HEK293 (cell line): ENCODE data around the gene SESN1.

Experiments
- CTCF ChIA-PET: fragments of 350-600 bp; formaldehyde crosslinking; extraction: SDS; loops from one replicate; lab custom pipeline; 2021; ENCODE audit warnings: antibody characterized with exemption; lab: Yijun Ruan, JAX
- POLR2A ChIA-PET: fragments of 300-600 bp; formaldehyde crosslinking; extraction: SDS; loops from one replicate; lab custom pipeline; 2020; ENCODE audit warnings: antibody characterized with exemption, inconsistent platforms; lab: Yijun Ruan, JAX
- H3K27ac ChIP-seq: fragments of 200-500 bp; sonication (Bioruptor generic); 2 replicates; pipeline ENCODE4 v1.5.1; 2014; ENCODE audit warnings: low read depth, low read length, control low read depth, inconsistent platforms; ENCODE audit errors: extremely low read depth
- H3K36me3 ChIP-seq, 2 experiments: fragments of 200-500 bp in 1 of 2; sonication (Bioruptor generic) in 1 of 2; 1 replicate in 1 of 2; 2 replicates in 1 of 2; pipeline ENCODE4 v1.5.1; 2014 to 2017; ENCODE audit warnings: inconsistent platforms in 2 of 2, low read length in 2 of 2; ENCODE audit not compliant: control insufficient read depth in 2 of 2, insufficient read depth in 1 of 2
- H3K4me1 ChIP-seq: fragments of 200-500 bp; sonication (Bioruptor generic); 2 replicates; pipeline ENCODE4 v1.5.1; 2014; ENCODE audit warnings: mild to moderate bottlenecking, low read length, inconsistent platforms; ENCODE audit not compliant: control insufficient read depth, insufficient read depth
- H3K4me3 ChIP-seq: 2 replicates; pipeline ENCODE4 v1.5.1; 2011; ENCODE audit warnings: low read depth, mild to moderate bottlenecking, control low read depth, low read length, moderate library complexity
- H3K9me3 ChIP-seq: fragments of 200-500 bp; sonication (Bioruptor generic); 2 replicates; pipeline ENCODE4 v1.5.1; 2014; ENCODE audit warnings: low read depth, low read length, inconsistent platforms; ENCODE audit not compliant: control insufficient read depth, insufficient read depth
- BCL11A ChIP-seq: fragments of 450-650 bp; formaldehyde crosslinking; IDR thresholded peaks from 2 replicates; pipeline ENCODE4 v1.5.1; 2016; ENCODE audit warnings: low read depth, missing biosample characterization, missing genetic modification characterization
- BCL11B ChIP-seq: fragments of 450-650 bp; formaldehyde crosslinking; IDR thresholded peaks from 2 replicates; pipeline ENCODE4 v1.5.1; 2016; ENCODE audit warnings: low read depth, missing biosample characterization, missing genetic modification characterization
- FEZF1 ChIP-seq: fragments of 450-650 bp; formaldehyde crosslinking; IDR thresholded peaks from 2 replicates; pipeline ENCODE4 v1.5.1; 2016; ENCODE audit warnings: missing biosample characterization, missing genetic modification characterization
- OSR2 ChIP-seq: fragments of 450-650 bp; formaldehyde crosslinking; IDR thresholded peaks from 2 replicates; pipeline ENCODE4 v1.5.1; 2016; ENCODE audit warnings: missing biosample characterization, missing genetic modification characterization
- SCRT2 ChIP-seq: fragments of 450-650 bp; formaldehyde crosslinking; IDR thresholded peaks from 2 replicates; pipeline ENCODE4 v1.5.1; 2016; ENCODE audit warnings: missing biosample characterization, missing genetic modification characterization
- ZBTB7A ChIP-seq: fragments of 450-650 bp; formaldehyde crosslinking; IDR thresholded peaks from 2 replicates; pipeline ENCODE4 v1.5.1; 2016; ENCODE audit warnings: low read depth, missing biosample characterization, missing genetic modification characterization
- ZBTB8A ChIP-seq: fragments of 450-650 bp; formaldehyde crosslinking; IDR thresholded peaks from 2 replicates; pipeline ENCODE4 v1.5.1; 2016; ENCODE audit warnings: missing biosample characterization, missing genetic modification characterization
- ZFHX2 ChIP-seq: fragments of 450-650 bp; formaldehyde crosslinking; conservative IDR thresholded peaks from 2 replicates; pipeline ENCODE4 v1.5.1; 2016; ENCODE audit warnings: missing biosample characterization, missing genetic modification characterization
- ZNF121 ChIP-seq: fragments of 450-650 bp; formaldehyde crosslinking; IDR thresholded peaks from 2 replicates; pipeline ENCODE4 v1.5.1; 2016; ENCODE audit warnings: missing biosample characterization, missing genetic modification characterization
- ZNF311 ChIP-seq: fragments of 450-650 bp; formaldehyde crosslinking; IDR thresholded peaks from 2 replicates; pipeline ENCODE4 v1.5.1; 2017; ENCODE audit warnings: missing biosample characterization, missing genetic modification characterization, borderline replicate concordance
- ZNF549 ChIP-seq: fragments of 450-650 bp; IDR thresholded peaks from 2 replicates; pipeline ENCODE4 v1.5.1; 2018; ENCODE audit warnings: missing biosample characterization, missing genetic modification characterization, mild to moderate bottlenecking, inconsistent platforms, moderate library complexity
- ZNF596 ChIP-seq: fragments of 450-650 bp; IDR thresholded peaks from 2 replicates; pipeline ENCODE4 v1.5.0; 2018; ENCODE audit warnings: missing biosample characterization, mild to moderate bottlenecking, missing genetic modification characterization, moderate library complexity
- ZNF654 ChIP-seq: fragments of 450-650 bp; formaldehyde crosslinking; IDR thresholded peaks from 2 replicates; pipeline ENCODE4 v1.5.1; 2016; ENCODE audit warnings: low read depth, missing biosample characterization, missing genetic modification characterization
- ZNF830 ChIP-seq: fragments of 450-650 bp; IDR thresholded peaks from 2 replicates; pipeline ENCODE4 v1.5.0; 2018; ENCODE audit warnings: missing biosample characterization, missing genetic modification characterization, low read depth, mild to moderate bottlenecking, moderate library complexity
- ZNF837 ChIP-seq: fragments of 450-650 bp; formaldehyde crosslinking; IDR thresholded peaks from 2 replicates; pipeline ENCODE4 v1.5.1; 2016; ENCODE audit warnings: missing biosample characterization, missing genetic modification characterization
- TF ChIP-seq, protein P1 (sequence below): fragments of 450-650 bp; formaldehyde crosslinking; IDR thresholded peaks from 2 replicates; pipeline ENCODE4 v1.5.1; 2016; ENCODE audit warnings: missing biosample characterization, missing genetic modification characterization
- TF ChIP-seq, protein P2 (sequence below): fragments of 450-650 bp; formaldehyde crosslinking; IDR thresholded peaks from 2 replicates; pipeline ENCODE4 v1.5.1; 2016; ENCODE audit warnings: missing biosample characterization, missing genetic modification characterization
- TF ChIP-seq, protein P3 (sequence below): fragments of 450-650 bp; formaldehyde crosslinking; conservative IDR thresholded peaks from 2 replicates; pipeline ENCODE4 v1.5.1; 2016; ENCODE audit warnings: low read depth, missing biosample characterization, missing genetic modification characterization
- TF ChIP-seq, protein P4 (sequence below): fragments of 450-650 bp; formaldehyde crosslinking; IDR thresholded peaks from 2 replicates; pipeline ENCODE4 v1.5.1; 2016; ENCODE audit warnings: missing biosample characterization, missing genetic modification characterization
- TF ChIP-seq, protein P5 (sequence below): fragments of 450-650 bp; formaldehyde crosslinking; IDR thresholded peaks from 2 replicates; pipeline ENCODE4 v1.5.1; 2017; ENCODE audit warnings: missing biosample characterization, missing genetic modification characterization
- TF ChIP-seq, protein P6 (sequence below): fragments of 450-650 bp; formaldehyde crosslinking; IDR thresholded peaks from 2 replicates; pipeline ENCODE4 v1.5.1; 2016; ENCODE audit warnings: missing biosample characterization, missing genetic modification characterization

SESN1 gene

DNA sequence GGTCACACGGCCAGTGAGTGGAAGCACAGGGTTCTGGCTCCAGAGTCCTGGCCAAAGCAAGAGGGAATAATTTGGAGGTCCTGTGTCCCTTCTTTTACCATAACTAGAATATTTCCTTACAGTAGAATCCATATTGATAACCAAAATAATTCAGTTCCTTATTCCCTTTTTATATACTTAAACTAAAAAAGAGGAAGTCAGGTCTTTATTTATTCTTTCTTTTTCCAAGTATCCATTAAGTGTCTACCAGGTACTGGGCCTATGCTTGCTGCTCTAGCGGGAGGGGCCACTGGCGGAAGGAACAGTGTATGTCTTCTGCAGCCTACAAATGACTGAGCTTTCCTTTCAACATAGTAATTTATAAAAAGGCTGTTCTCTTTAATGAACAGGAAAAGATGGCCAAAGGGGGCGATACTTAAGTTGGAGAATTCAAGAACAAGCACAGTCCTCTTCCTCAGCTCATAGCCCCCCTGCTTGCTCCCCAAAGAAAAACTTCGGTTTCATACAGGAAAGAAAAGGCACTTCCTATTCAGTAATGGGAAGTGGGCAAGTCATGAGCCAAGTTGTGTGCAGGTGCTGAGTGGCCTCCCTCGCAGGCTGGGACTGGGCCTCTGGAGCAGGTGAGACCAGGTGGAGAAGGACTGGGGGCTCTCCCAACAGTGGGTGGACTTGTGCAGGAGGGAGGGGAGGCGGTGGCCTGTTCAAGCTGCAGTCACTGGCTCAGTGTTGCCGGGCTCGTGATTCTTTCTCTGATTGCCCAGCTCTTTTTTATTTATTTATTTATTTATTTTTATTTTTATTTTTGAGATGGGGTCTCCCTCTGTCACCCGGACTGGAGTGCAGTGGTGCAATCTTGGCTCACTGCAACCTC is 135.5 kb downstream of the SESN1 start:
- H3K36me3 ChIP-seq = no peaks in the 10 kb centered on the region
- POLR2A ChIA-PET = no interaction called here
- H3K4me3 ChIP-seq = no peak overlapping the region
- H3K27ac ChIP-seq = no peak overlapping the region
- TF ChIP-seq, protein P1, sequence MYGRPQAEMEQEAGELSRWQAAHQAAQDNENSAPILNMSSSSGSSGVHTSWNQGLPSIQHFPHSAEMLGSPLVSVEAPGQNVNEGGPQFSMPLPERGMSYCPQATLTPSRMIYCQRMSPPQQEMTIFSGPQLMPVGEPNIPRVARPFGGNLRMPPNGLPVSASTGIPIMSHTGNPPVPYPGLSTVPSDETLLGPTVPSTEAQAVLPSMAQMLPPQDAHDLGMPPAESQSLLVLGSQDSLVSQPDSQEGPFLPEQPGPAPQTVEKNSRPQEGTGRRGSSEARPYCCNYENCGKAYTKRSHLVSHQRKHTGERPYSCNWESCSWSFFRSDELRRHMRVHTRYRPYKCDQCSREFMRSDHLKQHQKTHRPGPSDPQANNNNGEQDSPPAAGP = no peak
- TF ChIP-seq FEZF1 (tag by site-specific recombination) (no peak), ZNF654 (tag by site-specific recombination) (no peak), BCL11A (tag by site-specific recombination) (no peak), SCRT2 (tag by site-specific recombination) (no peak), ZFHX2 (tag by site-specific recombination) (no peak), ZNF830 (no peak), ZNF311 (no peak), OSR2 (tag by site-specific recombination) (no peak), ZBTB7A (tag by site-specific recombination) (no peak)
- TF ChIP-seq, protein P2, sequence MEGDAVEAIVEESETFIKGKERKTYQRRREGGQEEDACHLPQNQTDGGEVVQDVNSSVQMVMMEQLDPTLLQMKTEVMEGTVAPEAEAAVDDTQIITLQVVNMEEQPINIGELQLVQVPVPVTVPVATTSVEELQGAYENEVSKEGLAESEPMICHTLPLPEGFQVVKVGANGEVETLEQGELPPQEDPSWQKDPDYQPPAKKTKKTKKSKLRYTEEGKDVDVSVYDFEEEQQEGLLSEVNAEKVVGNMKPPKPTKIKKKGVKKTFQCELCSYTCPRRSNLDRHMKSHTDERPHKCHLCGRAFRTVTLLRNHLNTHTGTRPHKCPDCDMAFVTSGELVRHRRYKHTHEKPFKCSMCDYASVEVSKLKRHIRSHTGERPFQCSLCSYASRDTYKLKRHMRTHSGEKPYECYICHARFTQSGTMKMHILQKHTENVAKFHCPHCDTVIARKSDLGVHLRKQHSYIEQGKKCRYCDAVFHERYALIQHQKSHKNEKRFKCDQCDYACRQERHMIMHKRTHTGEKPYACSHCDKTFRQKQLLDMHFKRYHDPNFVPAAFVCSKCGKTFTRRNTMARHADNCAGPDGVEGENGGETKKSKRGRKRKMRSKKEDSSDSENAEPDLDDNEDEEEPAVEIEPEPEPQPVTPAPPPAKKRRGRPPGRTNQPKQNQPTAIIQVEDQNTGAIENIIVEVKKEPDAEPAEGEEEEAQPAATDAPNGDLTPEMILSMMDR (tag by site-specific recombination) = no peak
- TF ChIP-seq, protein P3, sequence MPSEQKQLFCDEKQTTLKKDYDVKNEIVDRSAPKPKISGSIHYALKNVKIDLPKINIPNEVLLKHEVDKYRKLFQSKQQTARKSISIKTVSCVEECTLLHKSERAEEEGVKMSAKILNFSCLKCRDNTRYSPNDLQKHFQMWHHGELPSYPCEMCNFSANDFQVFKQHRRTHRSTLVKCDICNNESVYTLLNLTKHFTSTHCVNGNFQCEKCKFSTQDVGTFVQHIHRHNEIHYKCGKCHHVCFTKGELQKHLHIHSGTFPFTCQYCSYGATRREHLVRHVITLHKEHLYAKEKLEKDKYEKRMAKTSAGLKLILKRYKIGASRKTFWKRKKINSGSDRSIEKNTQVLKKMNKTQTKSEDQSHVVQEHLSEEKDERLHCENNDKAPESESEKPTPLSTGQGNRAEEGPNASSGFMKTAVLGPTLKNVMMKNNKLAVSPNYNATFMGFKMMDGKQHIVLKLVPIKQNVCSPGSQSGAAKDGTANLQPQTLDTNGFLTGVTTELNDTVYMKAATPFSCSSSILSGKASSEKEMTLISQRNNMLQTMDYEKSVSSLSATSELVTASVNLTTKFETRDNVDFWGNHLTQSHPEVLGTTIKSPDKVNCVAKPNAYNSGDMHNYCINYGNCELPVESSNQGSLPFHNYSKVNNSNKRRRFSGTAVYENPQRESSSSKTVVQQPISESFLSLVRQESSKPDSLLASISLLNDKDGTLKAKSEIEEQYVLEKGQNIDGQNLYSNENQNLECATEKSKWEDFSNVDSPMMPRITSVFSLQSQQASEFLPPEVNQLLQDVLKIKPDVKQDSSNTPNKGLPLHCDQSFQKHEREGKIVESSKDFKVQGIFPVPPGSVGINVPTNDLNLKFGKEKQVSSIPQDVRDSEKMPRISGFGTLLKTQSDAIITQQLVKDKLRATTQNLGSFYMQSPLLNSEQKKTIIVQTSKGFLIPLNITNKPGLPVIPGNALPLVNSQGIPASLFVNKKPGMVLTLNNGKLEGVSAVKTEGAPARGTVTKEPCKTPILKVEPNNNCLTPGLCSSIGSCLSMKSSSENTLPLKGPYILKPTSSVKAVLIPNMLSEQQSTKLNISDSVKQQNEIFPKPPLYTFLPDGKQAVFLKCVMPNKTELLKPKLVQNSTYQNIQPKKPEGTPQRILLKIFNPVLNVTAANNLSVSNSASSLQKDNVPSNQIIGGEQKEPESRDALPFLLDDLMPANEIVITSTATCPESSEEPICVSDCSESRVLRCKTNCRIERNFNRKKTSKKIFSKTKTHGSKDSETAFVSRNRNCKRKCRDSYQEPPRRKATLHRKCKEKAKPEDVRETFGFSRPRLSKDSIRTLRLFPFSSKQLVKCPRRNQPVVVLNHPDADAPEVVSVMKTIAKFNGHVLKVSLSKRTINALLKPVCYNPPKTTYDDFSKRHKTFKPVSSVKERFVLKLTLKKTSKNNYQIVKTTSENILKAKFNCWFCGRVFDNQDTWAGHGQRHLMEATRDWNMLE (tag by site-specific recombination) = no peak
- TF ChIP-seq, protein P4, sequence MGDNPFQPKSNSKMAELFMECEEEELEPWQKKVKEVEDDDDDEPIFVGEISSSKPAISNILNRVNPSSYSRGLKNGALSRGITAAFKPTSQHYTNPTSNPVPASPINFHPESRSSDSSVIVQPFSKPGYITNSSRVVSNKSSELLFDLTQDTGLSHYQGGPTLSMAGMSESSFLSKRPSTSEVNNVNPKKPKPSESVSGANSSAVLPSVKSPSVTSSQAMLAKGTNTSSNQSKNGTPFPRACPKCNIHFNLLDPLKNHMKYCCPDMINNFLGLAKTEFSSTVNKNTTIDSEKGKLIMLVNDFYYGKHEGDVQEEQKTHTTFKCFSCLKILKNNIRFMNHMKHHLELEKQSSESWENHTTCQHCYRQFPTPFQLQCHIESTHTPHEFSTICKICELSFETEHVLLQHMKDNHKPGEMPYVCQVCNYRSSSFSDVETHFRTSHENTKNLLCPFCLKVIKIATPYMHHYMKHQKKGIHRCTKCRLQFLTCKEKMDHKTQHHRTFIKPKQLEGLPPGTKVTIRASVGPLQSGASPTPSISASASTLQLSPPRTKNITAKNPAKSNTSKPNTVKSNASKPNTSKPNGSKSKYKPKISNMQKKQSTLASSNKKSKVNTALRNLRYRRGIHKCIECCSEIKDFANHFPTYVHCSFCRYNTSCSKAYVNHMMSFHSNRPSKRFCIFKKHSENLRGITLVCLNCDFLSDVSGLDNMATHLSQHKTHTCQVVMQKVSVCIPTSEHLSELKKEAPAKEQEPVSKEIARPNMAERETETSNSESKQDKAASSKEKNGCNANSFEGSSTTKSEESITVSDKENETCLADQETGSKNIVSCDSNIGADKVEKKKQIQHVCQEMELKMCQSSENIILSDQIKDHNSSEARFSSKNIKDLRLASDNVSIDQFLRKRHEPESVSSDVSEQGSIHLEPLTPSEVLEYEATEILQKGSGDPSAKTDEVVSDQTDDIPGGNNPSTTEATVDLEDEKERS (tag by site-specific recombination) = no peak
- TF ChIP-seq, all 188 proteins: peak for 0
- CTCF ChIA-PET = no interaction called here
- Histone ChIP-seq H3K4me1 (no peaks in the 10 kb centered on the region), H3K9me3 (no peaks in the 10 kb centered on the region)

DNA sequence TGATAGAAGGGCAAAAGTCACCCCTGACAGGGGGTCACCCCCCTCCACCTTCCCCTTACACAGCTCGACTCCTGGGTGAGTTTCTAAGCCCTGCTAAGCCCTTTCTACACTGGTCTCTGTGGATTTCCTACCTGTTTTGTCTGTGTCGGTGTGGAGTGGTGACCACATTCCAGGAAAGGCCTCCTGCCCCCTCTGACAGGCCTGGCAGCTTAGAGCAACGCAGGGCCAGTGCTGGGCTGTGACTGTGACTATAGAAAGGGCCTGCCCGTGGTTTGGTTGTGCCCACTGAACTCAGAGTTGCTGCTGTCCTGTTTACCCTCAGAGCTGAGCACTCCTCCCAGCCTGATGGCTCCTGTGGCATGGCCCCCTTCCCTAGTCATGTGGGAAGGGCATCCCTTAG is 137.4 kb downstream of the SESN1 start:
- H3K4me3 ChIP-seq = no peak overlapping the region
- no peaks in the 10 kb centered on the region for H3K4me1 ChIP-seq
- H3K36me3 ChIP-seq = no peaks in the 10 kb centered on the region
- POLR2A ChIA-PET = no interaction called here
- H3K27ac ChIP-seq = no peak overlapping the region
- CTCF ChIA-PET = no interaction called here
- H3K9me3 ChIP-seq = no peaks in the 10 kb centered on the region
- TF ChIP-seq, protein P5, sequence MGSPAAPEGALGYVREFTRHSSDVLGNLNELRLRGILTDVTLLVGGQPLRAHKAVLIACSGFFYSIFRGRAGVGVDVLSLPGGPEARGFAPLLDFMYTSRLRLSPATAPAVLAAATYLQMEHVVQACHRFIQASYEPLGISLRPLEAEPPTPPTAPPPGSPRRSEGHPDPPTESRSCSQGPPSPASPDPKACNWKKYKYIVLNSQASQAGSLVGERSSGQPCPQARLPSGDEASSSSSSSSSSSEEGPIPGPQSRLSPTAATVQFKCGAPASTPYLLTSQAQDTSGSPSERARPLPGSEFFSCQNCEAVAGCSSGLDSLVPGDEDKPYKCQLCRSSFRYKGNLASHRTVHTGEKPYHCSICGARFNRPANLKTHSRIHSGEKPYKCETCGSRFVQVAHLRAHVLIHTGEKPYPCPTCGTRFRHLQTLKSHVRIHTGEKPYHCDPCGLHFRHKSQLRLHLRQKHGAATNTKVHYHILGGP = no peak
- TF ChIP-seq ZNF837 = no peak
- TF ChIP-seq BCL11B (tag by site-specific recombination) = no peak
- TF ChIP-seq ZNF549 (tag by site-specific recombination) = no peak
- no peak for TF ChIP-seq ZBTB8A (tag by site-specific recombination)
- TF ChIP-seq, protein P6, sequence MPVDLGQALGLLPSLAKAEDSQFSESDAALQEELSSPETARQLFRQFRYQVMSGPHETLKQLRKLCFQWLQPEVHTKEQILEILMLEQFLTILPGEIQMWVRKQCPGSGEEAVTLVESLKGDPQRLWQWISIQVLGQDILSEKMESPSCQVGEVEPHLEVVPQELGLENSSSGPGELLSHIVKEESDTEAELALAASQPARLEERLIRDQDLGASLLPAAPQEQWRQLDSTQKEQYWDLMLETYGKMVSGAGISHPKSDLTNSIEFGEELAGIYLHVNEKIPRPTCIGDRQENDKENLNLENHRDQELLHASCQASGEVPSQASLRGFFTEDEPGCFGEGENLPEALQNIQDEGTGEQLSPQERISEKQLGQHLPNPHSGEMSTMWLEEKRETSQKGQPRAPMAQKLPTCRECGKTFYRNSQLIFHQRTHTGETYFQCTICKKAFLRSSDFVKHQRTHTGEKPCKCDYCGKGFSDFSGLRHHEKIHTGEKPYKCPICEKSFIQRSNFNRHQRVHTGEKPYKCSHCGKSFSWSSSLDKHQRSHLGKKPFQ (tag by site-specific recombination) = no peak
- no peak for TF ChIP-seq ZNF596 (tag by site-specific recombination)
- no peak for TF ChIP-seq ZNF121 (tag by site-specific recombination)
